HepG2 (cell line): ENCODE data around the gene NR2F6. TPM values are rescaled to one million over a fixed set of nuclear protein-coding genes. Genes with fewer than 3 reads are reported as not detected.

ENCODE experiments used
- EHMT2 ChIP-seq: fragments of 200-600 bp; sonication (generic); IDR thresholded peaks from 2 replicates; pipeline ENCODE4 v1.7.0; 2017; ENCODE audit warnings: antibody characterized with exemption, low read depth, low read length, borderline replicate concordance
- FOXK1 ChIP-seq: sonication (generic); formaldehyde crosslinking; IDR thresholded peaks from 2 replicates; pipeline ENCODE4 v1.4.0; 2020; ENCODE audit warnings: low read depth, missing genetic modification reagents, borderline replicate concordance
- GRHL1 ChIP-seq: sonication (generic); formaldehyde crosslinking; conservative IDR thresholded peaks from 2 replicates; pipeline ENCODE4 v1.8.0; 2022; ENCODE audit warnings: missing genetic modification reagents
- HOXA3 ChIP-seq: sonication (generic); formaldehyde crosslinking; IDR thresholded peaks from 2 replicates; pipeline ENCODE4 v1.5.0; 2020; ENCODE audit warnings: missing genetic modification reagents
- KAT2B ChIP-seq: fragments of 150-350 bp; IDR thresholded peaks from 2 replicates; pipeline ENCODE4 v1.6.1; 2014; ENCODE audit warnings: low read depth, low read length, borderline replicate concordance
- MBD4 ChIP-seq: IDR thresholded peaks from 2 replicates; pipeline ENCODE4 v1.6.1; 2012; ENCODE audit warnings: low read length, inconsistent platforms, borderline replicate concordance
- MLLT10 ChIP-seq: sonication (generic); formaldehyde crosslinking; IDR thresholded peaks from 2 replicates; pipeline ENCODE4 v1.4.0; 2020; ENCODE audit warnings: missing genetic modification reagents
- MTF1 ChIP-seq: sonication (generic); formaldehyde crosslinking; IDR thresholded peaks from 2 replicates; pipeline ENCODE4 v1.5.0; 2020; ENCODE audit warnings: missing genetic modification reagents
- NFE2L2 ChIP-seq: fragments of 150-350 bp; IDR thresholded peaks from 2 replicates; pipeline ENCODE4 v1.6.1; 2014; ENCODE audit warnings: low read length
- NR2C2 ChIP-seq: sonication (generic); formaldehyde crosslinking; IDR thresholded peaks from 2 replicates; pipeline ENCODE4 v1.4.0; 2020; ENCODE audit warnings: missing genetic modification reagents, mild to moderate bottlenecking, moderate library complexity, borderline replicate concordance
- ZMYM2 ChIP-seq: sonication (generic); formaldehyde crosslinking; IDR thresholded peaks from 2 replicates; pipeline ENCODE4 v1.8.0; 2022; ENCODE audit warnings: mild to moderate bottlenecking, missing genetic modification reagents
- ZNF136 ChIP-seq: sonication (generic); formaldehyde crosslinking; IDR thresholded peaks from 2 replicates; pipeline ENCODE4 v1.8.1; 2022; ENCODE audit warnings: low read depth, mild to moderate bottlenecking, moderate library complexity, missing genetic modification reagents
- ZNF547 ChIP-seq: sonication (generic); formaldehyde crosslinking; IDR thresholded peaks from 2 replicates; pipeline ENCODE4 v1.5.1; 2020; ENCODE audit warnings: mild to moderate bottlenecking, missing genetic modification reagents
- ZNF572 ChIP-seq: sonication (generic); formaldehyde crosslinking; IDR thresholded peaks from 2 replicates; pipeline ENCODE4 v1.5.1; 2020; ENCODE audit warnings: mild to moderate bottlenecking, missing genetic modification reagents
- ZNF710 ChIP-seq: sonication (generic); formaldehyde crosslinking; IDR thresholded peaks from 2 replicates; pipeline ENCODE4 v1.5.0; 2020; ENCODE audit warnings: mild to moderate bottlenecking, missing genetic modification reagents, borderline replicate concordance
- polyA plus RNA-seq, 8 experiments: library from polyadenylated mRNA; depleted of rRNA in 3 of 8; stranded (reverse) in 7 of 8; unstranded in 1 of 8; fragments of >200 nt; fragmentation: Illumina TruSeq in 4 of 8; extraction: Trizol in 4 of 8; gene quantifications; 2 replicates each; pipeline versions ENCODE4 v1.2.1 to v1.2.3, GENCODE V29; 2011 to 2016; ENCODE audit warnings: low read depth in 4 of 8, missing spikeins in 1 of 8, mixed read lengths in 1 of 8; ENCODE audit not compliant: insufficient read depth in 1 of 8
- total RNA-seq, 5 experiments: library from RNA; depleted of rRNA; stranded (reverse); fragments of >200 nt; fragmentation: Illumina TruSeq; extraction: Trizol; gene quantifications; 2 replicates each; pipeline ENCODE4 v1.2.3, GENCODE V29; 2016; ENCODE audit warnings: low read depth in 1 of 5
- TF ChIP-seq, protein P1 (sequence below): sonication (generic); formaldehyde crosslinking; IDR thresholded peaks from 2 replicates; pipeline ENCODE4 v1.5.1; 2020; ENCODE audit warnings: missing genetic modification reagents, mild to moderate bottlenecking, borderline replicate concordance
- TF ChIP-seq, protein P2 (sequence below): sonication (generic); formaldehyde crosslinking; IDR thresholded peaks from 2 replicates; pipeline ENCODE4 v1.9.0; 2022; ENCODE audit warnings: missing genetic modification reagents, mild to moderate bottlenecking, borderline replicate concordance
- TF ChIP-seq, protein P3 (sequence below): sonication (generic); formaldehyde crosslinking; IDR thresholded peaks from 2 replicates; pipeline ENCODE4 v1.5.0; 2020; ENCODE audit warnings: missing genetic modification reagents, mild to moderate bottlenecking, borderline replicate concordance
- TF ChIP-seq, protein P4 (sequence below): sonication (generic); formaldehyde crosslinking; IDR thresholded peaks from 2 replicates; pipeline ENCODE4 v1.4.0; 2020; ENCODE audit warnings: low read depth, mild to moderate bottlenecking, missing genetic modification reagents

Gene NR2F6
- total and polyA plus RNA-seq, 2 of the 13 experiments (the other 11 are each of a cell fraction or from before 2014, with no cell fraction given): 30.9 to 72.4 TPM

DNA sequence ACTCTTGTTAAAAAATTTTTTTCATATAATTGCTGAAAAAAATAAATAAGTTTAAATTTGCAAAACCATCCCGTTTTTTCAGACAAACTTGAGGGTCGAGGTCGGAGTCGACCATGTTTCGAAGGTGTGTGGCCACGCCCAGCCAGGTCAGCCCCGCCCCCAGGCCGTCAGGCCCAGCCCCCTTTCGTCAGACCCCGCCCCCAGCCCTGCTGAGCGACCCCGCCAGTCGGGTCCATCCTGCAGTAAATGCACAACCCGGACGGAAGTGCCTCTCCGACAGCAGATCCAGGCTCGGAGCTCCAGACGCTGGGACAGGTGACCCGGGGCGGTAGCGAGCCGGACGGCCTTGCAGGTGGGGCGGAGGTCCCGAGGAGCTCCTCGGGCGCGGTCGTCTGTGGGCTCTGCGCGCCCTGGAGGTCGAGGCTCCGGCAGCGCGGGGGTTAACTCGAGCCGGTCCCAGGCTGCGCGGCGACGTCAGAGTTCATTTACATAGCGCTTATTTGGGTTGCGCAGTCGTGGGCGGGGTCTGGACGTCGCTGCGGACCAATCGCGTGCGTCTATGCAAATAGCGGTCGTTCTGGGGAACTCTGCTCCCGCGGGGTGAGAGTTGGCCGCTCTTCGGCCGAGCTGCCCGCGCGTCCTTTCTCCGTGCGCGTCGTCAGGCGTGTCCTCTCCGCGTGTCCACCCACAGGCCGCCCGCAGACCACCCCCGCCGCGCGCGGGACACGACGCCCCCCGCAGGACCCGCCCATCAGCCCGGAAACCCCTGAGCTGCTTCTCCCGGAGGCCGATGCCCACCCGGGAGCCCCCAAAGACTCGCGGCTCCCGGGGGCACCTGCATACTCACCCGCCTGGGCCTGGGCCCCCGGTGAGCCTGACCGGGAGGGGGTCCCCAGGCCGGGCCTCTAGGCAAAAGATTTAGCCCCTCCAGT lies 19.5 kb downstream of the NR2F6 start, which contains the start of gene OCEL1 (continued):
- TF ChIP-seq HOXA3 (CRISPR knock-in tag): peak; percentile 80
- no peak for TF ChIP-seq EHMT2
- TF ChIP-seq, protein P1, sequence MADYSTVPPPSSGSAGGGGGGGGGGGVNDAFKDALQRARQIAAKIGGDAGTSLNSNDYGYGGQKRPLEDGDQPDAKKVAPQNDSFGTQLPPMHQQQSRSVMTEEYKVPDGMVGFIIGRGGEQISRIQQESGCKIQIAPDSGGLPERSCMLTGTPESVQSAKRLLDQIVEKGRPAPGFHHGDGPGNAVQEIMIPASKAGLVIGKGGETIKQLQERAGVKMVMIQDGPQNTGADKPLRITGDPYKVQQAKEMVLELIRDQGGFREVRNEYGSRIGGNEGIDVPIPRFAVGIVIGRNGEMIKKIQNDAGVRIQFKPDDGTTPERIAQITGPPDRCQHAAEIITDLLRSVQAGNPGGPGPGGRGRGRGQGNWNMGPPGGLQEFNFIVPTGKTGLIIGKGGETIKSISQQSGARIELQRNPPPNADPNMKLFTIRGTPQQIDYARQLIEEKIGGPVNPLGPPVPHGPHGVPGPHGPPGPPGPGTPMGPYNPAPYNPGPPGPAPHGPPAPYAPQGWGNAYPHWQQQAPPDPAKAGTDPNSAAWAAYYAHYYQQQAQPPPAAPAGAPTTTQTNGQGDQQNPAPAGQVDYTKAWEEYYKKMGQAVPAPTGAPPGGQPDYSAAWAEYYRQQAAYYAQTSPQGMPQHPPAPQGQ (CRISPR knock-in tag): no peak
- TF ChIP-seq ZNF572: no peak; the same call in 1 of the 2 replicates
- TF ChIP-seq KAT2B: no peak
- TF ChIP-seq ZNF136 (CRISPR knock-in tag): no peak
- TF ChIP-seq, protein P2, sequence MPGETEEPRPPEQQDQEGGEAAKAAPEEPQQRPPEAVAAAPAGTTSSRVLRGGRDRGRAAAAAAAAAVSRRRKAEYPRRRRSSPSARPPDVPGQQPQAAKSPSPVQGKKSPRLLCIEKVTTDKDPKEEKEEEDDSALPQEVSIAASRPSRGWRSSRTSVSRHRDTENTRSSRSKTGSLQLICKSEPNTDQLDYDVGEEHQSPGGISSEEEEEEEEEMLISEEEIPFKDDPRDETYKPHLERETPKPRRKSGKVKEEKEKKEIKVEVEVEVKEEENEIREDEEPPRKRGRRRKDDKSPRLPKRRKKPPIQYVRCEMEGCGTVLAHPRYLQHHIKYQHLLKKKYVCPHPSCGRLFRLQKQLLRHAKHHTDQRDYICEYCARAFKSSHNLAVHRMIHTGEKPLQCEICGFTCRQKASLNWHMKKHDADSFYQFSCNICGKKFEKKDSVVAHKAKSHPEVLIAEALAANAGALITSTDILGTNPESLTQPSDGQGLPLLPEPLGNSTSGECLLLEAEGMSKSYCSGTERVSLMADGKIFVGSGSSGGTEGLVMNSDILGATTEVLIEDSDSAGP: peak; percentile 78; the same call in 1 of the 2 replicates
- TF ChIP-seq ZNF547 (CRISPR knock-in tag): no peak; the same call in 1 of the 2 replicates
- TF ChIP-seq, protein P3, sequence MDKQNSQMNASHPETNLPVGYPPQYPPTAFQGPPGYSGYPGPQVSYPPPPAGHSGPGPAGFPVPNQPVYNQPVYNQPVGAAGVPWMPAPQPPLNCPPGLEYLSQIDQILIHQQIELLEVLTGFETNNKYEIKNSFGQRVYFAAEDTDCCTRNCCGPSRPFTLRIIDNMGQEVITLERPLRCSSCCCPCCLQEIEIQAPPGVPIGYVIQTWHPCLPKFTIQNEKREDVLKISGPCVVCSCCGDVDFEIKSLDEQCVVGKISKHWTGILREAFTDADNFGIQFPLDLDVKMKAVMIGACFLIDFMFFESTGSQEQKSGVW (CRISPR knock-in tag): no peak
- TF ChIP-seq NR2C2 (CRISPR knock-in tag): peak; percentile 69
- TF ChIP-seq ZNF710 (CRISPR knock-in tag): peak; percentile 71
- TF ChIP-seq, protein P4, sequence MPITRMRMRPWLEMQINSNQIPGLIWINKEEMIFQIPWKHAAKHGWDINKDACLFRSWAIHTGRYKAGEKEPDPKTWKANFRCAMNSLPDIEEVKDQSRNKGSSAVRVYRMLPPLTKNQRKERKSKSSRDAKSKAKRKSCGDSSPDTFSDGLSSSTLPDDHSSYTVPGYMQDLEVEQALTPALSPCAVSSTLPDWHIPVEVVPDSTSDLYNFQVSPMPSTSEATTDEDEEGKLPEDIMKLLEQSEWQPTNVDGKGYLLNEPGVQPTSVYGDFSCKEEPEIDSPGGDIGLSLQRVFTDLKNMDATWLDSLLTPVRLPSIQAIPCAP (CRISPR knock-in tag): no peak
- no peak for TF ChIP-seq ZMYM2
- no peak for TF ChIP-seq MBD4
- no peak for TF ChIP-seq FOXK1 (CRISPR knock-in tag)
- TF ChIP-seq GRHL1 (CRISPR knock-in tag): no peak
- TF ChIP-seq NFE2L2: no peak
- no peak for TF ChIP-seq MLLT10 (CRISPR knock-in tag)
- TF ChIP-seq MTF1: no peak
